Gastrocnemius medialis (tissue), 4 donors: Measurements from ENCODE around the gene SLC35G1.

Experiments
- POLR2A ChIP-seq, 2 donors: fragments of 450-650 bp; IDR thresholded peaks; one replicate each; pipeline ENCODE4 v1.6.1; 2017; ENCODE audit warnings: antibody characterized with exemption in 2 of 2, mild to moderate bottlenecking in 2 of 2, moderate library complexity in 2 of 2
- TF ChIP-seq, protein P1 (sequence below), 5 experiments: fragments of 450-650 bp in 3 of 5; fragments of 200-600 bp in 2 of 5; sonication (generic) in 2 of 5; IDR thresholded peaks in 4 of 5; conservative IDR thresholded peaks in 1 of 5; 1 replicate in 4 of 5; 2 replicates in 1 of 5; pipeline ENCODE4 v1.5.1; 2016 to 2019; ENCODE audit warnings: antibody characterized with exemption in 5 of 5, mild to moderate bottlenecking in 3 of 5, moderate library complexity in 3 of 5

DNA sequence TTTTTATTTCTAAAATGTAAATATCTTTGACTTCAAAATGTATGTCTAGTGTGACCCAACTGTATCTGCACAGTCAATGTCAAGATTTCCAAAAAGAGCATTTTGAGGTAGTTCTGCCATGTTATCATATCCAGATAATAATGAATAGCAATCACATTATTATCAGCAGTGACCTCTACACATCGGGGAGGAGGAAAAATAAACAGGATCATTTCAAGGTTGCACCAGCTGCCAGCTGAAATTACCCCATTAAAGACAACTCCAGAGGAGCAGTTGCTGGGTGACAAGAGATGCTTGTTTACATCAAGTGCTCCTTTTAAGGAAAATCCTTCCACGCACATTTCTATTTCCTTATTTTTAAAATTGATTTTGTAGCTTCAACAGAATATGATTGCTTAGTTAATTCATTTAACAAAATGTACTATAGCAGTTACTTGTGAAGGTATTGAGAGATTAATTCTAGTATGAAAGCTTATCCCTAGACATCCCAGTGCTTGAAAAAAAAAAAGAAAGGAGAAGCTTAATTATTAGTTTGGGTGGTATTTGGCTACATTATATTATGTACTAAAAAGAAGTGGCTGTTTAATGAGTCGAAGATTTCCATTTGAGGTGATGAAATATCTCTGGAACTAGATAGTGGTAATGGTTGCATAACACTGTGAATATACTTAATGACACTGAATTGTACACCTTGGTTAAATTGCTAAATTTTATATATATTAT is 19.3 kb upstream of the SLC35G1 start:
- TF ChIP-seq, protein P1, sequence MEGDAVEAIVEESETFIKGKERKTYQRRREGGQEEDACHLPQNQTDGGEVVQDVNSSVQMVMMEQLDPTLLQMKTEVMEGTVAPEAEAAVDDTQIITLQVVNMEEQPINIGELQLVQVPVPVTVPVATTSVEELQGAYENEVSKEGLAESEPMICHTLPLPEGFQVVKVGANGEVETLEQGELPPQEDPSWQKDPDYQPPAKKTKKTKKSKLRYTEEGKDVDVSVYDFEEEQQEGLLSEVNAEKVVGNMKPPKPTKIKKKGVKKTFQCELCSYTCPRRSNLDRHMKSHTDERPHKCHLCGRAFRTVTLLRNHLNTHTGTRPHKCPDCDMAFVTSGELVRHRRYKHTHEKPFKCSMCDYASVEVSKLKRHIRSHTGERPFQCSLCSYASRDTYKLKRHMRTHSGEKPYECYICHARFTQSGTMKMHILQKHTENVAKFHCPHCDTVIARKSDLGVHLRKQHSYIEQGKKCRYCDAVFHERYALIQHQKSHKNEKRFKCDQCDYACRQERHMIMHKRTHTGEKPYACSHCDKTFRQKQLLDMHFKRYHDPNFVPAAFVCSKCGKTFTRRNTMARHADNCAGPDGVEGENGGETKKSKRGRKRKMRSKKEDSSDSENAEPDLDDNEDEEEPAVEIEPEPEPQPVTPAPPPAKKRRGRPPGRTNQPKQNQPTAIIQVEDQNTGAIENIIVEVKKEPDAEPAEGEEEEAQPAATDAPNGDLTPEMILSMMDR (IDR thresholded peaks at IDR 0.05 in 4 of 5, conservative IDR thresholded peaks at IDR 0.05 in 1 of 5) = no peak
- TF ChIP-seq POLR2A (IDR thresholded peaks at IDR 0.05) = no peak
